H9 (cell line): ENCODE measurements around the gene B3GALNT2. TPM values are rescaled to one million over a fixed set of nuclear protein-coding genes. Genes with fewer than 3 reads are reported as not detected.

ENCODE experiments used
- DNase-seq: peaks from one replicate; pipeline ENCODE4 v3.0.0-alpha.2; 2017
- H2AFZ ChIP-seq: one replicate; pipeline ENCODE4 v1.6.1; 2013; ENCODE audit warnings: mild to moderate bottlenecking, low read length, control low read depth, moderate library complexity
- H2AK5ac ChIP-seq: 2 replicates; pipeline ENCODE4 v1.6.1; 2013; ENCODE audit warnings: low read length, control low read depth, mixed read lengths; ENCODE audit not compliant: insufficient read length
- H2BK120ac ChIP-seq: one replicate; pipeline ENCODE4 v1.6.1; 2013; ENCODE audit warnings: low read depth, mild to moderate bottlenecking, low read length, control low read depth, inconsistent platforms; ENCODE audit not compliant: poor library complexity, severe bottlenecking
- H2BK12ac ChIP-seq: 2 replicates; pipeline ENCODE4 v1.6.1; 2013; ENCODE audit warnings: low read length, control low read depth, mixed read lengths, low read depth; ENCODE audit not compliant: insufficient read length
- H2BK15ac ChIP-seq: 2 replicates; pipeline ENCODE4 v1.6.1; 2013; ENCODE audit warnings: low read depth, low read length, control low read depth
- H2BK20ac ChIP-seq: one replicate; pipeline ENCODE4 v1.6.1; 2013; ENCODE audit warnings: low read depth, mild to moderate bottlenecking, low read length, control low read depth, inconsistent platforms; ENCODE audit not compliant: poor library complexity, severe bottlenecking
- H2BK5ac ChIP-seq: 2 replicates; pipeline ENCODE4 v1.6.1; 2013; ENCODE audit warnings: low read length, control low read depth, mixed read lengths; ENCODE audit not compliant: insufficient read length
- H3K14ac ChIP-seq: 2 replicates; pipeline ENCODE4 v1.6.1; 2013; ENCODE audit warnings: low read length, control low read depth; ENCODE audit not compliant: insufficient read depth
- H3K18ac ChIP-seq: 2 replicates; pipeline ENCODE4 v1.6.1; 2013; ENCODE audit warnings: low read depth, mild to moderate bottlenecking, mixed read lengths, low read length, control low read depth; ENCODE audit not compliant: insufficient read length
- H3K23ac ChIP-seq: 2 replicates; pipeline ENCODE4 v1.6.1; 2013; ENCODE audit warnings: low read length, control low read depth, mixed read lengths, low read depth; ENCODE audit not compliant: insufficient read length
- H3K23me2 ChIP-seq: 2 replicates; pipeline ENCODE4 v1.6.1; 2013; ENCODE audit warnings: low read depth, mild to moderate bottlenecking, mixed read lengths, low read length, control low read depth; ENCODE audit not compliant: insufficient read length, poor library complexity, severe bottlenecking
- H3K27ac ChIP-seq: 2 replicates; pipeline ENCODE4 v1.5.1; 2013; ENCODE audit warnings: low read length, control low read depth, mixed read lengths, low read depth; ENCODE audit not compliant: insufficient read length
- H3K27me3 ChIP-seq: 2 replicates; pipeline ENCODE4 v1.6.1; 2013; ENCODE audit warnings: low read length, control low read depth, inconsistent platforms; ENCODE audit not compliant: insufficient read depth
- H3K4ac ChIP-seq: 2 replicates; pipeline ENCODE4 v1.6.1; 2013; ENCODE audit warnings: low read depth, mild to moderate bottlenecking, control low read depth, inconsistent platforms, low read length, moderate library complexity
- H3K4me1 ChIP-seq: 2 replicates; pipeline ENCODE4 v1.6.1; 2013; ENCODE audit warnings: low read length, control low read depth, inconsistent platforms; ENCODE audit not compliant: insufficient read depth
- H3K4me2 ChIP-seq: 2 replicates; pipeline ENCODE4 v1.6.1; 2013; ENCODE audit warnings: low read length, control low read depth, mixed read lengths; ENCODE audit not compliant: insufficient read length, insufficient read depth
- H3K56ac ChIP-seq: 2 replicates; pipeline ENCODE4 v1.6.1; 2013; ENCODE audit warnings: low read depth, mild to moderate bottlenecking, mixed read lengths, low read length, control low read depth; ENCODE audit not compliant: insufficient read length
- H3K79me1 ChIP-seq: 2 replicates; pipeline ENCODE4 v1.6.1; 2013; ENCODE audit warnings: low read depth, mild to moderate bottlenecking, moderate library complexity, low read length, control low read depth, inconsistent platforms; ENCODE audit not compliant: insufficient read depth, poor library complexity, severe bottlenecking
- H3K79me2 ChIP-seq: 2 replicates; pipeline ENCODE4 v1.6.1; 2013; ENCODE audit warnings: low read length, control low read depth, inconsistent platforms; ENCODE audit not compliant: insufficient read depth
- H3K9ac ChIP-seq: 2 replicates; pipeline ENCODE4 v1.6.1; 2013; ENCODE audit warnings: low read length, control low read depth, mixed read lengths; ENCODE audit not compliant: insufficient read length; ENCODE audit errors: extremely low read depth
- H3K9me3 ChIP-seq: one replicate; pipeline ENCODE4 v1.6.1; 2013; ENCODE audit warnings: low read depth, low read length, inconsistent platforms; ENCODE audit not compliant: control insufficient read depth
- H3T11ph ChIP-seq: one replicate; pipeline ENCODE4 v1.6.1; 2013; ENCODE audit warnings: mild to moderate bottlenecking, low read length, control low read depth, inconsistent platforms
- H4K20me1 ChIP-seq: one replicate; pipeline ENCODE4 v1.6.1; 2013; ENCODE audit not compliant: control insufficient read depth, insufficient read length, insufficient read depth
- H4K5ac ChIP-seq: 2 replicates; pipeline ENCODE4 v1.6.1; 2013; ENCODE audit warnings: low read depth, mild to moderate bottlenecking, mixed read lengths, low read length, control low read depth; ENCODE audit not compliant: insufficient read length
- H4K8ac ChIP-seq: replicated peaks from 2 replicates; pipeline ENCODE4 v1.6.1; 2013; ENCODE audit warnings: low read length, control low read depth, mixed read lengths, low read depth; ENCODE audit not compliant: insufficient read length
- H4K91ac ChIP-seq: 2 replicates; pipeline ENCODE4 v1.6.1; 2013; ENCODE audit warnings: low read depth, mild to moderate bottlenecking, moderate library complexity, mixed read lengths, low read length, control low read depth; ENCODE audit not compliant: insufficient read length
- H3K27ac Mint-ChIP-seq, 3 experiments: 2 replicates in 2 of 3; 3 replicates in 1 of 3; pipeline ENCODE4 v1.8.0; 2020 to 2021; ENCODE audit warnings: mixed read lengths in 3 of 3, mild to moderate bottlenecking in 1 of 3, moderate library complexity in 1 of 3
- H3K27me3 Mint-ChIP-seq: 2 replicates; pipeline ENCODE4 v1.8.0; 2021; ENCODE audit warnings: low read depth, mild to moderate bottlenecking, moderate library complexity, mixed read lengths
- H3K36me3 Mint-ChIP-seq, 3 experiments: 2 replicates in 2 of 3; 3 replicates in 1 of 3; pipeline ENCODE4 v1.8.0; 2020 to 2021; ENCODE audit warnings: low read depth in 3 of 3, mixed read lengths in 3 of 3; ENCODE audit not compliant: insufficient read depth in 1 of 3
- H3K4me1 Mint-ChIP-seq, 2 experiments: 2 replicates each; pipeline ENCODE4 v1.8.0; 2020; ENCODE audit warnings: mixed read lengths in 2 of 2
- H3K4me3 Mint-ChIP-seq, 2 experiments: 2 replicates in 1 of 2; 3 replicates in 1 of 2; pipeline ENCODE4 v1.8.0; 2020 to 2021; ENCODE audit warnings: mild to moderate bottlenecking in 2 of 2, mixed read lengths in 2 of 2, moderate library complexity in 1 of 2
- H3K9me3 Mint-ChIP-seq, 2 experiments: 2 replicates in 1 of 2; 3 replicates in 1 of 2; pipeline ENCODE4 v1.8.0; 2020; ENCODE audit warnings: mild to moderate bottlenecking in 2 of 2, mixed read lengths in 2 of 2, moderate library complexity in 1 of 2
- WGBS: extraction: QIAGEN DNeasy Blood & Tissue Kit; methylation state at CpG from one replicate; pipeline ENCODE4 v1.1.7; 2013; ENCODE audit warnings: missing lambda C conversion rate, low lambda C conversion rate, mixed read lengths; ENCODE audit not compliant: insufficient read length; ENCODE audit errors: extremely low coverage; 5-methylcytosine and 5-hydroxymethylcytosine counted together
- total RNA-seq: library from RNA; stranded (reverse); gene quantifications from 2 replicates; pipeline ENCODE4 v1.2.1, GENCODE V29; 2021
- TF ChIP-seq, protein P1 (sequence below): fragments of 200-600 bp; sonication (generic); conservative IDR thresholded peaks from 3 replicates; pipeline ENCODE4 v1.8.0; 2021; ENCODE audit warnings: antibody characterized with exemption, mild to moderate bottlenecking

B3GALNT2 gene
- total RNA-seq, 1 experiment from 2014 or later = 27.8 TPM

DNA sequence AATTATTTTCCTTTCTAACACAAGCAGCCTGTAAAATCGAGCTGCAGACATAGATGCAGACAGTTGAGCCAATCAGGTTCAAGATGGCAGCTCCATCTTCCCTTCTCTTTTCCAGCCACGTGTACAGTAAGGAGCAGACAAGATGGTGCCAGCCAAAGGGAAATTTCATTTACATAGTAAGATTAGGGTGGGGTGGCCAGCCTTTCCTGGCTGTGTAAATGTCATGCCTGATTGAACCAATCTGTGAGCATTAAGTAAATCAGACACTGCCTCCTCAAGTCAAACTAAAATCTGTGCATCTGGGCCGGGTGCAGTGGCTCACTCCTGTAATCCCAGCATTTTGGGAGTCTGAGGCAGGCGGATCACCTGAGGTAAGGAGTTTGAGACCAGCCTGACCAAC is 76.8 kb downstream of the B3GALNT2 start:
- H3K27me3 ChIP-seq = no peaks in the 10 kb centered on the region
- H2BK12ac ChIP-seq = no peak overlapping the region
- no peak overlapping the region for H3K9ac ChIP-seq
- no peaks in the 10 kb centered on the region for H3K4me1 ChIP-seq
- Mint-ChIP-seq H3K9me3 (no peaks in the 10 kb centered on the region), H3K36me3 (peaks cover 1 to 14% (median 4%) of the 10 kb centered on the region in 3 experiments; a peak in 6 of 7 replicates), H3K4me3 (no peak overlapping the region), H3K27me3 (no peaks in the 10 kb centered on the region), H3K27ac (no peak overlapping the region), H3K4me1 (peaks cover 12% of the 10 kb centered on the region in 2 experiments)
- H2BK120ac ChIP-seq = no peak overlapping the region
- H3T11ph ChIP-seq = no peak overlapping the region
- H4K91ac ChIP-seq = no peak overlapping the region
- H2BK15ac ChIP-seq = no peak overlapping the region
- no peaks in the 10 kb centered on the region for H3K9me3 ChIP-seq
- no peak overlapping the region for H2BK20ac ChIP-seq
- no peak overlapping the region for H2AFZ ChIP-seq
- H3K79me2 ChIP-seq = no peaks in the 10 kb centered on the region; the same call in 1 of the 2 replicates
- no peak overlapping the region for H3K18ac ChIP-seq
- DNase-seq = no peak
- no peak overlapping the region for H3K4ac ChIP-seq
- H3K56ac ChIP-seq = no peak overlapping the region
- H3K23me2 ChIP-seq = no peaks in the 10 kb centered on the region
- no peak overlapping the region for H4K5ac ChIP-seq
- H2AK5ac ChIP-seq = no peak overlapping the region
- no peak overlapping the region for H3K14ac ChIP-seq
- TF ChIP-seq, protein P1, sequence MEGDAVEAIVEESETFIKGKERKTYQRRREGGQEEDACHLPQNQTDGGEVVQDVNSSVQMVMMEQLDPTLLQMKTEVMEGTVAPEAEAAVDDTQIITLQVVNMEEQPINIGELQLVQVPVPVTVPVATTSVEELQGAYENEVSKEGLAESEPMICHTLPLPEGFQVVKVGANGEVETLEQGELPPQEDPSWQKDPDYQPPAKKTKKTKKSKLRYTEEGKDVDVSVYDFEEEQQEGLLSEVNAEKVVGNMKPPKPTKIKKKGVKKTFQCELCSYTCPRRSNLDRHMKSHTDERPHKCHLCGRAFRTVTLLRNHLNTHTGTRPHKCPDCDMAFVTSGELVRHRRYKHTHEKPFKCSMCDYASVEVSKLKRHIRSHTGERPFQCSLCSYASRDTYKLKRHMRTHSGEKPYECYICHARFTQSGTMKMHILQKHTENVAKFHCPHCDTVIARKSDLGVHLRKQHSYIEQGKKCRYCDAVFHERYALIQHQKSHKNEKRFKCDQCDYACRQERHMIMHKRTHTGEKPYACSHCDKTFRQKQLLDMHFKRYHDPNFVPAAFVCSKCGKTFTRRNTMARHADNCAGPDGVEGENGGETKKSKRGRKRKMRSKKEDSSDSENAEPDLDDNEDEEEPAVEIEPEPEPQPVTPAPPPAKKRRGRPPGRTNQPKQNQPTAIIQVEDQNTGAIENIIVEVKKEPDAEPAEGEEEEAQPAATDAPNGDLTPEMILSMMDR = no peak
- no peak overlapping the region for H4K8ac ChIP-seq
- no peak overlapping the region for H3K23ac ChIP-seq
- no peaks in the 10 kb centered on the region for H3K79me1 ChIP-seq
- H3K4me2 ChIP-seq = no peak overlapping the region
- WGBS = no CpG with 5 or more reads among the region's 4 CpGs
- no peak overlapping the region for H2BK5ac ChIP-seq
- H3K27ac ChIP-seq = no peak overlapping the region
- no peaks in the 10 kb centered on the region for H4K20me1 ChIP-seq
